GM12878 (cell line): Measurements from ENCODE around the gene XYLB. TPM values are rescaled to one million over a fixed set of nuclear protein-coding genes. Genes with fewer than 3 reads are reported as not detected.

ENCODE experiments used
- ATF2 ChIP-seq: IDR thresholded peaks from 2 replicates; pipeline ENCODE4 v1.6.1; 2012; ENCODE audit warnings: low read length, inconsistent platforms
- ATF3 ChIP-seq: IDR thresholded peaks from 2 replicates; pipeline ENCODE4 v1.6.1; 2011; ENCODE audit warnings: low read depth, mild to moderate bottlenecking, low read length, moderate library complexity, borderline replicate concordance; ENCODE audit errors: extremely low read depth
- ATF7 ChIP-seq: fragments of 450-650 bp; IDR thresholded peaks from 2 replicates; pipeline ENCODE4 v1.6.1; 2016; ENCODE audit warnings: low read depth, mild to moderate bottlenecking
- BACH1 ChIP-seq: fragments of 450-650 bp; IDR thresholded peaks from 2 replicates; pipeline ENCODE4 v1.6.1; 2017; ENCODE audit warnings: mild to moderate bottlenecking, borderline replicate concordance
- CBX3 ChIP-seq: fragments of 200-600 bp; sonication (generic); IDR thresholded peaks from 2 replicates; pipeline ENCODE4 v1.6.1; 2016; ENCODE audit warnings: low read depth, borderline replicate concordance
- DPF2 ChIP-seq: fragments of 450-650 bp; IDR thresholded peaks from 2 replicates; pipeline ENCODE4 v1.6.1; 2017; ENCODE audit warnings: mild to moderate bottlenecking
- EGR1 ChIP-seq, 2 experiments: IDR thresholded peaks; 1 replicate in 1 of 2; 2 replicates in 1 of 2; pipeline ENCODE4 v1.6.1; 2011 to 2012; ENCODE audit warnings: low read depth in 2 of 2, low read length in 2 of 2, borderline replicate concordance in 1 of 2, mild to moderate bottlenecking in 1 of 2, moderate library complexity in 1 of 2
- EP300 ChIP-seq, 2 experiments: fragments of 150-350 bp in 1 of 2; IDR thresholded peaks; 2 replicates each; pipeline ENCODE4 v1.6.1; 2011 to 2012; ENCODE audit warnings: low read depth in 2 of 2, low read length in 2 of 2, borderline replicate concordance in 1 of 2, improper control_type of control experiment in 1 of 2, inconsistent platforms in 1 of 2; ENCODE audit not compliant: control insufficient read depth in 1 of 2
- ETV6 ChIP-seq, 2 experiments: fragments of 450-650 bp in 1 of 2; IDR thresholded peaks in 1 of 2; conservative IDR thresholded peaks in 1 of 2; 2 replicates each; pipeline ENCODE4 v1.6.1; 2014; ENCODE audit warnings: antibody characterized with exemption in 1 of 2, borderline replicate concordance in 1 of 2, low read depth in 1 of 2, mild to moderate bottlenecking in 1 of 2, moderate library complexity in 1 of 2
- GABPA ChIP-seq: IDR thresholded peaks from 2 replicates; pipeline ENCODE4 v1.6.1; 2014; ENCODE audit warnings: antibody characterized with exemption, low read depth, mild to moderate bottlenecking, inconsistent platforms
- GATAD2B ChIP-seq: fragments of 450-650 bp; conservative IDR thresholded peaks from 2 replicates; pipeline ENCODE4 v1.6.1; 2017; ENCODE audit warnings: low read depth, mild to moderate bottlenecking, moderate library complexity
- MEF2A ChIP-seq: IDR thresholded peaks from 2 replicates; pipeline ENCODE4 v1.6.1; 2011; ENCODE audit warnings: low read depth, mild to moderate bottlenecking, low read length, moderate library complexity; ENCODE audit not compliant: insufficient read depth
- POU2F2 ChIP-seq: IDR thresholded peaks from 3 replicates; pipeline ENCODE4 v1.6.1; 2011; ENCODE audit warnings: low read depth, mild to moderate bottlenecking, low read length, borderline replicate concordance
- RB1 ChIP-seq: fragments of 450-650 bp; formaldehyde crosslinking; IDR thresholded peaks from 2 replicates; pipeline ENCODE4 v1.6.1; 2017; ENCODE audit warnings: mild to moderate bottlenecking, borderline replicate concordance
- SP1 ChIP-seq: IDR thresholded peaks from one replicate; pipeline ENCODE4 v1.6.1; 2011; ENCODE audit warnings: low read depth, low read length
- ZNF207 ChIP-seq: fragments of 450-650 bp; IDR thresholded peaks from 2 replicates; pipeline ENCODE4 v1.6.1; 2014; ENCODE audit warnings: antibody characterized with exemption, mild to moderate bottlenecking, borderline replicate concordance
- ZNF592 ChIP-seq: fragments of 450-650 bp; IDR thresholded peaks from 2 replicates; pipeline ENCODE4 v1.6.1; 2017; ENCODE audit warnings: mild to moderate bottlenecking, moderate library complexity
- ZNF687 ChIP-seq: fragments of 450-650 bp; IDR thresholded peaks from 2 replicates; pipeline ENCODE4 v1.6.1; 2017; ENCODE audit warnings: mild to moderate bottlenecking, moderate library complexity
- polyA plus RNA-seq, 11 experiments: library from polyadenylated mRNA; depleted of rRNA in 4 of 11; unstranded in 6 of 11; stranded (reverse) in 5 of 11; fragments of >200 nt; fragmentation: Nextera tagmentation in 4 of 11; fragmentation: Illumina TruSeq in 1 of 11; extraction: Ambion mirVana in 4 of 11; extraction: Trizol in 1 of 11; gene quantifications; 1 replicate in 1 of 11; 2 replicates in 10 of 11; pipeline versions ENCODE4 v1.2.1 to v1.2.3, GENCODE V29; 2011 to 2016; ENCODE audit warnings: inconsistent platforms in 2 of 11, missing spikeins in 2 of 11, low read depth in 1 of 11
- total RNA-seq, 4 experiments: library from RNA; depleted of rRNA in 3 of 4; stranded (reverse); fragments of >200 nt in 3 of 4; fragmentation: Illumina TruSeq in 1 of 4; extraction: Trizol in 1 of 4; gene quantifications; 2 replicates each; pipeline versions ENCODE4 v1.2.1 to v1.2.3, GENCODE V29; 2013 to 2021

The XYLB gene
- total and polyA plus RNA-seq, 10 of the 15 experiments (the other 5 are each of a cell fraction or from before 2014, with no cell fraction given) = 0.60 to 6.1 (median 3.5) TPM

GRCh38 chr3:38346587-38347410 lies at the start of gene XYLB (continued):
- TF ChIP-seq ZNF592 = no peak
- TF ChIP-seq BACH1 = peak; percentile 94
- 0 out of 3 replicates have a peak, but pooled peaks have one; percentile 27 for TF ChIP-seq POU2F2
- TF ChIP-seq SP1 = peak; percentile 51
- peak; percentile 95 for TF ChIP-seq GATAD2B
- TF ChIP-seq EGR1 (IDR thresholded peaks at IDR 0.05; ENCODE audit: borderline replicate concordance in 1 of 2, low read depth in 2 of 2, low read length in 2 of 2) = 0 out of 3 replicates have a peak, but pooled peaks of 1 of the 2 experiments have one; percentile 17
- TF ChIP-seq ZNF687 = peak; percentile 80
- TF ChIP-seq EP300 (IDR thresholded peaks at IDR 0.05; ENCODE audit: borderline replicate concordance in 1 of 2, control insufficient read depth in 1 of 2, low read depth in 2 of 2, low read length in 2 of 2) = peak in 1 of 2 experiments; percentile 58; a peak in 1 of 4 replicates
- no peak for TF ChIP-seq ATF7
- TF ChIP-seq MEF2A = 0 out of 2 replicates have a peak, but pooled peaks have one; percentile 15
- no peak for TF ChIP-seq CBX3
- no peak for TF ChIP-seq GABPA
- TF ChIP-seq ATF3 = 0 out of 2 replicates have a peak, but pooled peaks have one; percentile 23
- TF ChIP-seq RB1 = peak; percentile 96
- TF ChIP-seq DPF2 = peak; percentile 78; the same call in 1 of the 2 replicates
- TF ChIP-seq ZNF207 = no peak
- TF ChIP-seq ATF2 = no peak
- no peak for TF ChIP-seq ETV6 (conservative IDR thresholded peaks at IDR 0.05 in 1 of 2, IDR thresholded peaks at IDR 0.05 in 1 of 2; ENCODE audit: borderline replicate concordance in 1 of 2, low read depth in 1 of 2)
